MM.1S (cell line): ENCODE measurements around the gene GBX2.

ENCODE experiments used
- CTCF ChIP-seq: fragments of 300-600 bp; sonication (generic); IDR thresholded peaks from 2 replicates; pipeline ENCODE4 v1.5.1; 2016; ENCODE audit warnings: antibody characterized with exemption, low read length, mixed read lengths
- EZH2phosphoT487 ChIP-seq: fragments of 300-600 bp; sonication (generic); IDR thresholded peaks from 2 replicates; pipeline ENCODE4 v1.6.1; 2018; ENCODE audit warnings: antibody characterized with exemption, low read length

GRCh38 chr2:236170590-236171165, 2.5 kb upstream of the GBX2 start:
- no peak for TF ChIP-seq CTCF
- TF ChIP-seq EZH2phosphoT487: no peak
